NCI-H446 (cell line): Measurements from ENCODE around the gene ZRANB3.
"Not testable (repeated sequence)": the region's sequence is repeated elsewhere in the genome, so short reads cannot be mapped to it uniquely, and the experiment has no call there.

Source experiments
- DNase-seq, 2 experiments: peaks; one replicate each; lab custom pipeline; 2025; lab: John Stamatoyannopoulos, UW

The ZRANB3 gene

GRCh38 chr2:135335256-135335655 lies 195.8 kb downstream of the ZRANB3 start:
- no peak for DNase-seq

- no peak for DNase-seq
Observed at GRCh38 chr2:135327146-135327545, 203.9 kb downstream of the ZRANB3 start.

GRCh38 chr2:135320465-135321355 lies 210.3 kb downstream of the ZRANB3 start:
- DNase-seq, result no peak

GRCh38 chr2:135318808-135319207 lies 212.2 kb downstream of the ZRANB3 start:
- DNase-seq, result no peak

- no peak for DNase-seq
Observed at GRCh38 chr2:135317375-135317774, 213.6 kb downstream of the ZRANB3 start.

GRCh38 chr2:135311962-135312361 lies 219.1 kb downstream of the ZRANB3 start:
- DNase-seq, result no peak

GRCh38 chr2:135311268-135311667 lies 219.8 kb downstream of the ZRANB3 start:
- no peak for DNase-seq

GRCh38 chr2:135304694-135305093 lies 226.3 kb downstream of the ZRANB3 start:
- DNase-seq, result no peak

GRCh38 chr2:135299658-135300244 lies 231.3 kb downstream of the ZRANB3 start:
- no peak for DNase-seq

GRCh38 chr2:135299165-135299564 lies 231.9 kb downstream of the ZRANB3 start:
- DNase-seq, result no peak

- not testable (repeated sequence) for DNase-seq
Observed at GRCh38 chr2:135287121-135287520, 243.9 kb downstream of the ZRANB3 start.

- no peak for DNase-seq
Observed at GRCh38 chr2:135285391-135285790, 245.6 kb downstream of the ZRANB3 start.

- DNase-seq, result no peak
Observed at GRCh38 chr2:135281379-135281778, 249.6 kb downstream of the ZRANB3 start.

- DNase-seq, result no peak
Observed at GRCh38 chr2:135279209-135279608, 251.8 kb downstream of the ZRANB3 start.

GRCh38 chr2:135276525-135276924 lies 254.5 kb downstream of the ZRANB3 start:
- DNase-seq, result no peak

GRCh38 chr2:135271006-135271405 lies 260.0 kb downstream of the ZRANB3 start:
- DNase-seq, result no peak

- DNase-seq, result no peak
Observed at GRCh38 chr2:135265960-135266490, 265.0 kb downstream of the ZRANB3 start.

GRCh38 chr2:135259123-135259522 lies 271.9 kb downstream of the ZRANB3 start:
- no peak for DNase-seq

- no peak for DNase-seq
Observed at GRCh38 chr2:135258193-135258592, 272.8 kb downstream of the ZRANB3 start.

- DNase-seq, result no peak
Observed at GRCh38 chr2:135257383-135258090, 273.5 kb downstream of the ZRANB3 start.

- no peak for DNase-seq
Observed at GRCh38 chr2:135256531-135257260, 274.3 kb downstream of the ZRANB3 start.

GRCh38 chr2:135255208-135255607 lies 275.8 kb downstream of the ZRANB3 start:
- DNase-seq, result no peak
